ENCODE measurements around the gene CCDC57.

CCDC57 gene

GRCh38 chr17:82064433-82065192 lies 148.0 kb downstream of the CCDC57 start:
- no peak for DNase-seq (ENCODE audit: low read depth in 1 of 2, low spot score in 1 of 2)

- DNase-seq (ENCODE audit: low read depth in 1 of 2, low spot score in 1 of 2): no peak
Measured at GRCh38 chr17:82063424-82064415, 148.9 kb downstream of the CCDC57 start.

- DNase-seq (ENCODE audit: low read depth in 1 of 2, low spot score in 1 of 2): no peak
Measured at GRCh38 chr17:82062984-82063368, 149.7 kb downstream of the CCDC57 start.

GRCh38 chr17:82062076-82062983 lies 150.3 kb downstream of the CCDC57 start:
- DNase-seq (ENCODE audit: low read depth in 1 of 2, low spot score in 1 of 2): no peak

- no peak for DNase-seq (ENCODE audit: low read depth in 1 of 2, low spot score in 1 of 2)
Measured at GRCh38 chr17:82061047-82061925, 151.4 kb downstream of the CCDC57 start.

- no peak for DNase-seq (ENCODE audit: low read depth in 1 of 2, low spot score in 1 of 2)
Measured at GRCh38 chr17:82060614-82061013, 152.0 kb downstream of the CCDC57 start.

- DNase-seq (ENCODE audit: low read depth in 1 of 2, low spot score in 1 of 2): no peak
Measured at GRCh38 chr17:82060001-82060380, 152.7 kb downstream of the CCDC57 start.

GRCh38 chr17:82059272-82060000 lies 153.2 kb downstream of the CCDC57 start:
- no peak for DNase-seq (ENCODE audit: low read depth in 1 of 2, low spot score in 1 of 2)

- no peak for DNase-seq (ENCODE audit: low read depth in 1 of 2, low spot score in 1 of 2)
Measured at GRCh38 chr17:82058855-82059249, 153.8 kb downstream of the CCDC57 start.

- no peak for DNase-seq (ENCODE audit: low read depth in 1 of 2, low spot score in 1 of 2)
Measured at GRCh38 chr17:82058230-82058854, 154.3 kb downstream of the CCDC57 start.

- no peak for DNase-seq (ENCODE audit: low read depth in 1 of 2, low spot score in 1 of 2)
Measured at GRCh38 chr17:82056729-82057621, 155.7 kb downstream of the CCDC57 start.

- DNase-seq (ENCODE audit: low read depth in 1 of 2, low spot score in 1 of 2): no peak
Measured at GRCh38 chr17:82055965-82056728, 156.5 kb downstream of the CCDC57 start.

- no peak for DNase-seq (ENCODE audit: low read depth in 1 of 2, low spot score in 1 of 2)
Measured at GRCh38 chr17:82055023-82055964, 157.3 kb downstream of the CCDC57 start.

- no peak for DNase-seq (ENCODE audit: low read depth in 1 of 2, low spot score in 1 of 2)
Measured at GRCh38 chr17:82054351-82055022, 158.2 kb downstream of the CCDC57 start.

GRCh38 chr17:82053556-82054263 lies 158.9 kb downstream of the CCDC57 start:
- no peak for DNase-seq (ENCODE audit: low read depth in 1 of 2, low spot score in 1 of 2)
